HepG2 (cell line): ENCODE measurements around the gene PCSK6. TPM values are rescaled to one million over a fixed set of nuclear protein-coding genes. Genes with fewer than 3 reads are reported as not detected.

Experiments used
- ATF2 ChIP-seq: sonication (generic); formaldehyde crosslinking; IDR thresholded peaks from 2 replicates; pipeline ENCODE4 v1.4.0; 2020; ENCODE audit warnings: missing genetic modification reagents
- DNMT1 ChIP-seq: sonication (generic); formaldehyde crosslinking; IDR thresholded peaks from 2 replicates; pipeline ENCODE4 v1.5.1; 2020; ENCODE audit warnings: mild to moderate bottlenecking, missing genetic modification reagents
- DZIP1 ChIP-seq: sonication (generic); formaldehyde crosslinking; IDR thresholded peaks from 2 replicates; pipeline ENCODE4 v1.5.0; 2020; ENCODE audit warnings: mild to moderate bottlenecking, missing genetic modification reagents
- EEA1 ChIP-seq: sonication (generic); formaldehyde crosslinking; IDR thresholded peaks from 2 replicates; pipeline ENCODE4 v1.5.1; 2020; ENCODE audit warnings: mild to moderate bottlenecking, missing genetic modification reagents, borderline replicate concordance
- FOSL2 ChIP-seq: sonication (generic); formaldehyde crosslinking; IDR thresholded peaks from 2 replicates; pipeline ENCODE4 v1.4.0; 2020; ENCODE audit warnings: missing genetic modification reagents
- FOXO1 ChIP-seq: sonication (generic); formaldehyde crosslinking; IDR thresholded peaks from 2 replicates; pipeline ENCODE4 v1.4.0; 2020; ENCODE audit warnings: missing genetic modification reagents
- HNF4A ChIP-seq: sonication (generic); formaldehyde crosslinking; IDR thresholded peaks from 2 replicates; pipeline ENCODE4 v1.4.0; 2020; ENCODE audit warnings: missing genetic modification reagents
- HOXA7 ChIP-seq: sonication (generic); formaldehyde crosslinking; IDR thresholded peaks from 2 replicates; pipeline ENCODE4 v1.8.1; 2022; ENCODE audit warnings: mild to moderate bottlenecking, missing genetic modification reagents, moderate library complexity
- HOXA9 ChIP-seq: sonication (generic); formaldehyde crosslinking; IDR thresholded peaks from 2 replicates; pipeline ENCODE4 v1.8.1; 2022; ENCODE audit warnings: missing genetic modification reagents, mild to moderate bottlenecking, moderate library complexity, borderline replicate concordance
- IKZF5 ChIP-seq: IDR thresholded peaks from 2 replicates; pipeline ENCODE4 v1.6.1; 2018; ENCODE audit warnings: missing genetic modification reagents, mild to moderate bottlenecking, missing compliant biosample characterization
- MTF1 ChIP-seq: sonication (generic); formaldehyde crosslinking; IDR thresholded peaks from 2 replicates; pipeline ENCODE4 v1.5.0; 2020; ENCODE audit warnings: missing genetic modification reagents
- SALL1 ChIP-seq: sonication (generic); formaldehyde crosslinking; IDR thresholded peaks from 2 replicates; pipeline ENCODE4 v1.8.0; 2022; ENCODE audit warnings: mild to moderate bottlenecking, missing genetic modification reagents
- XRCC5 ChIP-seq: fragments of 200-400 bp; formaldehyde crosslinking; optimal IDR thresholded peaks from 2 replicates; pipeline ENCODE3; 2017; ENCODE audit warnings: mild to moderate bottlenecking, low read length
- ZBTB42 ChIP-seq: sonication (generic); formaldehyde crosslinking; IDR thresholded peaks from 2 replicates; pipeline ENCODE4 v1.5.0; 2020; ENCODE audit warnings: mild to moderate bottlenecking, missing genetic modification reagents
- ZFYVE20 ChIP-seq: sonication (generic); formaldehyde crosslinking; IDR thresholded peaks from 2 replicates; pipeline ENCODE4 v1.8.0; 2023; ENCODE audit warnings: low read depth, mild to moderate bottlenecking, moderate library complexity, missing genetic modification reagents, borderline replicate concordance
- ZNF17 ChIP-seq: sonication (generic); formaldehyde crosslinking; IDR thresholded peaks from 2 replicates; pipeline ENCODE4 v1.5.0; 2020; ENCODE audit warnings: mild to moderate bottlenecking, missing genetic modification reagents
- ZNF296 ChIP-seq: sonication (generic); formaldehyde crosslinking; conservative IDR thresholded peaks from 2 replicates; pipeline ENCODE4 v1.5.0; 2020; ENCODE audit warnings: mild to moderate bottlenecking, missing genetic modification reagents
- ZNF335 ChIP-seq: sonication (generic); formaldehyde crosslinking; IDR thresholded peaks from 2 replicates; pipeline ENCODE4 v1.4.0; 2020; ENCODE audit warnings: missing genetic modification reagents
- ZNF430 ChIP-seq: sonication (generic); formaldehyde crosslinking; IDR thresholded peaks from 2 replicates; pipeline ENCODE4 v1.9.0; 2021; ENCODE audit warnings: mild to moderate bottlenecking, missing genetic modification reagents
- ZNF530 ChIP-seq: sonication (generic); formaldehyde crosslinking; IDR thresholded peaks from 2 replicates; pipeline ENCODE4 v1.5.0; 2020; ENCODE audit warnings: low read depth, mild to moderate bottlenecking, missing genetic modification reagents
- ZNF709 ChIP-seq: sonication (generic); formaldehyde crosslinking; IDR thresholded peaks from 2 replicates; pipeline ENCODE4 v1.5.0; 2020; ENCODE audit warnings: mild to moderate bottlenecking, missing genetic modification reagents
- ZNF724P ChIP-seq: sonication (generic); formaldehyde crosslinking; IDR thresholded peaks from 2 replicates; pipeline ENCODE4 v1.8.0; 2022; ENCODE audit warnings: missing genetic modification reagents, borderline replicate concordance
- polyA plus RNA-seq, 8 experiments: library from polyadenylated mRNA; depleted of rRNA in 3 of 8; stranded (reverse) in 7 of 8; unstranded in 1 of 8; fragments of >200 nt; fragmentation: Illumina TruSeq in 4 of 8; extraction: Trizol in 4 of 8; gene quantifications; 2 replicates each; pipeline versions ENCODE4 v1.2.1 to v1.2.3, GENCODE V29; 2011 to 2016; ENCODE audit warnings: low read depth in 4 of 8, missing spikeins in 1 of 8, mixed read lengths in 1 of 8; ENCODE audit not compliant: insufficient read depth in 1 of 8
- total RNA-seq, 5 experiments: library from RNA; depleted of rRNA; stranded (reverse); fragments of >200 nt; fragmentation: Illumina TruSeq; extraction: Trizol; gene quantifications; 2 replicates each; pipeline ENCODE4 v1.2.3, GENCODE V29; 2016; ENCODE audit warnings: low read depth in 1 of 5
- TF ChIP-seq, protein P1 (sequence below): sonication (generic); formaldehyde crosslinking; IDR thresholded peaks from 2 replicates; pipeline ENCODE4 v1.4.0; 2020; ENCODE audit warnings: mild to moderate bottlenecking, missing genetic modification reagents

PCSK6 gene
- total and polyA plus RNA-seq, 2 of the 13 experiments (the other 11 are each of a cell fraction or from before 2014, with no cell fraction given) = 56.5 to 155 TPM

DNA sequence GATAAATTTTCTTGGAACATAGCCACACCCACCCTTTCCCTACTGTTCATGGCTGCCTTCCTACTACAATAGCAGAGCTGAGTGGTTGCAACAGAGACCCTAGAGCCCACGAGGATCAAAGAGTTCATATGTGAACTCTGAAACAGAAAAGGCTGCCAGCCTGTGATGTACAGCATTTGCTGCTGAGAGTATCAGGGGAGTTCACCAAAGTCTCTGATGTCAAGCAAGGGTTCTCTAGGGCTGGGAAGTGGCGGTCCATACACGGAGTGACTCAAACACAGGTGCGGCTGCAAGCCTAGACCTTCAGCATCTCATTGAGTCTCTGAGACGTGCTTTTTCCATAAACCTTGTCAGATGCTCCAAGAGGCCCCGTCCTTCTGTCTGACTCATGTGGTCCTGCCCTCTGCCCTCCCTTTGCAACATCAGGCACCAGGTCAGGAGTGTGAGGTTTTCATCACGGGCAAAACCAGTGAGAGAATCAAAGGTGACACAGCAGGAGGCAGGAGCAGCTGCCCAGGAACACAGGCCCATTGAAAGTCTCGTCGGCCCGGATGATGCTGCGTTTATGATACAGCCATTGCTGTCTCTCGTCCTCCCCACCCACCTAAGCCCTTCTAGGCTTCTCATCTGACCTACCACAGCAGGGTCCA is 42.9 kb downstream of the PCSK6 start (continued):
- TF ChIP-seq HOXA9 (CRISPR knock-in tag) (no peak), ATF2 (CRISPR knock-in tag) (no peak), DNMT1 (CRISPR knock-in tag) (no peak), MTF1 (no peak), ZNF17 (CRISPR knock-in tag) (no peak), ZNF335 (CRISPR knock-in tag) (no peak), DZIP1 (no peak), HOXA7 (CRISPR knock-in tag) (no peak), FOXO1 (CRISPR knock-in tag) (no peak; the same call in 1 of the 2 replicates), ZNF296 (no peak), ZNF530 (CRISPR knock-in tag) (no peak), ZNF724P (CRISPR knock-in tag) (no peak), FOSL2 (CRISPR knock-in tag) (peak; percentile 95), ZNF430 (CRISPR knock-in tag) (no peak), IKZF5 (no peak; the same call in 1 of the 2 replicates), EEA1 (CRISPR knock-in tag) (no peak), SALL1 (CRISPR knock-in tag) (peak; percentile 62), HNF4A (no peak; the same call in 1 of the 2 replicates), ZBTB42 (no peak), XRCC5 (peak; percentile 14), ZNF709 (CRISPR knock-in tag) (no peak), ZFYVE20 (CRISPR knock-in tag) (no peak)
- TF ChIP-seq, protein P1, sequence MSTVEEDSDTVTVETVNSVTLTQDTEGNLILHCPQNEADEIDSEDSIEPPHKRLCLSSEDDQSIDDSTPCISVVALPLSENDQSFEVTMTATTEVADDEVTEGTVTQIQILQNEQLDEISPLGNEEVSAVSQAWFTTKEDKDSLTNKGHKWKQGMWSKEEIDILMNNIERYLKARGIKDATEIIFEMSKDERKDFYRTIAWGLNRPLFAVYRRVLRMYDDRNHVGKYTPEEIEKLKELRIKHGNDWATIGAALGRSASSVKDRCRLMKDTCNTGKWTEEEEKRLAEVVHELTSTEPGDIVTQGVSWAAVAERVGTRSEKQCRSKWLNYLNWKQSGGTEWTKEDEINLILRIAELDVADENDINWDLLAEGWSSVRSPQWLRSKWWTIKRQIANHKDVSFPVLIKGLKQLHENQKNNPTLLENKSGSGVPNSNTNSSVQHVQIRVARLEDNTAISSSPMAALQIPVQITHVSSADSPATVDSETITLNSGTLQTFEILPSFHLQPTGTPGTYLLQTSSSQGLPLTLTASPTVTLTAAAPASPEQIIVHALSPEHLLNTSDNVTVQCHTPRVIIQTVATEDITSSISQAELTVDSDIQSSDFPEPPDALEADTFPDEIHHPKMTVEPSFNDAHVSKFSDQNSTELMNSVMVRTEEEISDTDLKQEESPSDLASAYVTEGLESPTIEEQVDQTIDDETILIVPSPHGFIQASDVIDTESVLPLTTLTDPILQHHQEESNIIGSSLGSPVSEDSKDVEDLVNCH = no peak
